Neural progenitor cell (in vitro differentiated cells): ENCODE data around the gene DNAJC13. TPM values are rescaled to one million over a fixed set of nuclear protein-coding genes. Genes with fewer than 3 reads are reported as not detected.

Experiments
- DNase-seq: peaks from one replicate; pipeline ENCODE4 v3.0.0-alpha.2; 2016; ENCODE audit warnings: low spot score
- H2AFZ ChIP-seq: fragments of 200-600 bp; sonication (generic); replicated peaks from 2 replicates; pipeline ENCODE4 v1.6.1; 2016; ENCODE audit warnings: antibody characterized with exemption
- H3F3A ChIP-seq: fragments of 200-600 bp; sonication (generic); 2 replicates; pipeline ENCODE4 v1.6.1; 2016; ENCODE audit warnings: antibody characterized with exemption, low read depth
- H3K27ac ChIP-seq: fragments of 200-600 bp; sonication (generic); 2 replicates; pipeline ENCODE4 v1.5.1; 2016; ENCODE audit warnings: mild to moderate bottlenecking
- H3K27me3 ChIP-seq: fragments of 200-600 bp; sonication (generic); 2 replicates; pipeline ENCODE4 v1.6.1; 2016; ENCODE audit warnings: mild to moderate bottlenecking, moderate library complexity
- H3K36me3 ChIP-seq: fragments of 200-600 bp; sonication (generic); 2 replicates; pipeline ENCODE4 v1.5.1; 2016
- H3K4me1 ChIP-seq: fragments of 200-600 bp; sonication (generic); 2 replicates; pipeline ENCODE4 v1.6.1; 2016; ENCODE audit warnings: mixed run types
- H3K4me2 ChIP-seq: fragments of 200-600 bp; sonication (generic); 2 replicates; pipeline ENCODE4 v1.6.1; 2016
- H3K4me3 ChIP-seq: fragments of 200-600 bp; sonication (generic); 2 replicates; pipeline ENCODE4 v1.5.1; 2016
- H3K79me2 ChIP-seq: fragments of 200-600 bp; sonication (generic); 2 replicates; pipeline ENCODE4 v1.6.1; 2016; ENCODE audit warnings: low read depth
- H3K9ac ChIP-seq: fragments of 200-600 bp; sonication (generic); 2 replicates; pipeline ENCODE4 v1.6.1; 2016
- H3K9me3 ChIP-seq: fragments of 200-600 bp; sonication (generic); 2 replicates; pipeline ENCODE4 v1.5.1; 2016; ENCODE audit warnings: low read depth
- H4K20me1 ChIP-seq: fragments of 200-600 bp; sonication (generic); 2 replicates; pipeline ENCODE4 v1.6.1; 2016; ENCODE audit warnings: low read depth
- H3K27ac Mint-ChIP-seq: 3 replicates; pipeline ENCODE4 v1.8.0; 2021; ENCODE audit warnings: mixed read lengths
- H3K27me3 Mint-ChIP-seq: 2 replicates; pipeline ENCODE4 v1.8.0; 2022; ENCODE audit warnings: low read depth, mild to moderate bottlenecking, inconsistent platforms, moderate library complexity, mixed read lengths; ENCODE audit not compliant: insufficient read depth
- H3K36me3 Mint-ChIP-seq: 3 replicates; pipeline ENCODE4 v1.8.0; 2021; ENCODE audit warnings: mixed read lengths
- H3K4me1 Mint-ChIP-seq: 3 replicates; pipeline ENCODE4 v1.8.0; 2021; ENCODE audit warnings: mixed read lengths
- H3K4me3 Mint-ChIP-seq: 3 replicates; pipeline ENCODE4 v1.8.0; 2021; ENCODE audit warnings: mild to moderate bottlenecking, moderate library complexity, mixed read lengths
- H3K9me3 Mint-ChIP-seq: 3 replicates; pipeline ENCODE4 v1.8.0; 2020; ENCODE audit warnings: mixed read lengths
- CTCF ChIP-seq: fragments of 200-600 bp; sonication (generic); IDR thresholded peaks from 2 replicates; pipeline ENCODE4 v1.5.1; 2017; ENCODE audit warnings: antibody characterized with exemption, mild to moderate bottlenecking
- EZH2 ChIP-seq: fragments of 200-600 bp; sonication (generic); IDR thresholded peaks from 2 replicates; pipeline ENCODE4 v1.6.1; 2017; ENCODE audit warnings: antibody characterized with exemption, mild to moderate bottlenecking, moderate library complexity
- EZH2phosphoT487 ChIP-seq: fragments of 200-600 bp; sonication (generic); IDR thresholded peaks from 2 replicates; pipeline ENCODE4 v1.6.1; 2017; ENCODE audit warnings: antibody characterized with exemption
- total RNA-seq: library from RNA; depleted of rRNA; stranded (reverse); fragments of >200 nt; gene quantifications from 2 replicates; pipeline ENCODE4 v1.2.3, GENCODE V29; 2015; ENCODE audit warnings: low replicate concordance

The DNAJC13 gene
- total RNA-seq, 1 donor from 2014 or later: 36.3 TPM

DNA sequence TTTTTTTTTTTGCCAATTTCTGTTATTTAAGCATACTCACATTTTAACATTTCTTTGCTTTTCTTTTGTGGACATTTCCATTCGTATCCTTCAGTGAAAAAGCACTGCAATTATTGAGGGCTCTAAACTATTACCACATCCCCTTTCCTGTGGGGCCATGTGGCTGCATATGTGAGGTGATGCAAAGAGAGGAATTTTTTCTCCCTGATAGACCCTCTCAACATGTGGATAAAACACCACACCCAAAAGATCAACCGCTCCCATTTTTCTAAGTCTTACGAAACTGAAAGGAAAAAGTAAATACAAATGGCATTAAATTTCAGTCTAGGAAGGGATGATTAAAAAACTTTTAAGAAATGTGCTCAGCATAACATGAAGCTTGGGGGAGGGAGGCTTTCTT, 68.8 kb downstream of the DNAJC13 start:
- Histone ChIP-seq H3K4me2 (no peak overlapping the region), H3K9ac (no peak overlapping the region), H3K79me2 (no peaks in the 10 kb centered on the region), H3K27me3 (no peaks in the 10 kb centered on the region), H3K9me3 (no peaks in the 10 kb centered on the region), H2AFZ (no peak overlapping the region), H3K36me3 (peaks cover 21% of the 10 kb centered on the region), H3K27ac (no peak overlapping the region), H3K4me1 (no peaks in the 10 kb centered on the region), H3F3A (no peaks in the 10 kb centered on the region), H4K20me1 (no peaks in the 10 kb centered on the region), H3K4me3 (no peak overlapping the region)
- no peak for DNase-seq
- peaks cover 5% of the 10 kb centered on the region for H3K36me3 Mint-ChIP-seq
- H3K4me1 Mint-ChIP-seq: no peaks in the 10 kb centered on the region
- TF ChIP-seq CTCF: no peak
- TF ChIP-seq EZH2: no peak
- TF ChIP-seq EZH2phosphoT487: no peak
- no peaks in the 10 kb centered on the region for H3K9me3 Mint-ChIP-seq
- H3K27ac Mint-ChIP-seq: no peak overlapping the region
- no peaks in the 10 kb centered on the region for H3K27me3 Mint-ChIP-seq
- no peak overlapping the region for H3K4me3 Mint-ChIP-seq

GRCh38 chr3:132488151-132488550, 70.8 kb downstream of the DNAJC13 start:
- Mint-ChIP-seq H3K9me3 (no peaks in the 10 kb centered on the region), H3K36me3 (no peaks in the 10 kb centered on the region), H3K27ac (no peak overlapping the region), H3K4me1 (no peaks in the 10 kb centered on the region), H3K4me3 (no peak overlapping the region), H3K27me3 (no peaks in the 10 kb centered on the region)
- no peak overlapping the region for H3K9ac ChIP-seq
- peaks cover 21% of the 10 kb centered on the region for H3K36me3 ChIP-seq
- no peaks in the 10 kb centered on the region for H4K20me1 ChIP-seq
- no peak for DNase-seq
- no peak overlapping the region for H2AFZ ChIP-seq
- no peak for TF ChIP-seq EZH2phosphoT487
- no peak for TF ChIP-seq EZH2
- TF ChIP-seq CTCF: no peak
- no peak overlapping the region for H3K27ac ChIP-seq
- no peaks in the 10 kb centered on the region for H3F3A ChIP-seq
- H3K4me1 ChIP-seq: no peaks in the 10 kb centered on the region
- H3K27me3 ChIP-seq: no peaks in the 10 kb centered on the region
- H3K79me2 ChIP-seq: no peaks in the 10 kb centered on the region
- no peaks in the 10 kb centered on the region for H3K9me3 ChIP-seq
- H3K4me3 ChIP-seq: no peak overlapping the region
- H3K4me2 ChIP-seq: no peak overlapping the region

GRCh38 chr3:132499071-132499470, 81.8 kb downstream of the DNAJC13 start:
- Mint-ChIP-seq H3K4me1 (no peaks in the 10 kb centered on the region), H3K36me3 (peaks cover 27% of the 10 kb centered on the region), H3K27me3 (no peaks in the 10 kb centered on the region), H3K9me3 (no peaks in the 10 kb centered on the region), H3K27ac (no peak overlapping the region), H3K4me3 (no peak overlapping the region)
- Histone ChIP-seq H3K4me2 (no peak overlapping the region), H3K27ac (no peak overlapping the region), H4K20me1 (no peaks in the 10 kb centered on the region), H3K27me3 (no peaks in the 10 kb centered on the region), H3K4me3 (no peak overlapping the region), H2AFZ (no peak overlapping the region), H3K9ac (no peak overlapping the region), H3K79me2 (no peaks in the 10 kb centered on the region), H3K4me1 (no peaks in the 10 kb centered on the region), H3K36me3 (peaks cover 40% of the 10 kb centered on the region), H3K9me3 (no peaks in the 10 kb centered on the region), H3F3A (no peaks in the 10 kb centered on the region)
- DNase-seq: no peak
- TF ChIP-seq EZH2phosphoT487 (no peak), CTCF (no peak), EZH2 (no peak)

DNA sequence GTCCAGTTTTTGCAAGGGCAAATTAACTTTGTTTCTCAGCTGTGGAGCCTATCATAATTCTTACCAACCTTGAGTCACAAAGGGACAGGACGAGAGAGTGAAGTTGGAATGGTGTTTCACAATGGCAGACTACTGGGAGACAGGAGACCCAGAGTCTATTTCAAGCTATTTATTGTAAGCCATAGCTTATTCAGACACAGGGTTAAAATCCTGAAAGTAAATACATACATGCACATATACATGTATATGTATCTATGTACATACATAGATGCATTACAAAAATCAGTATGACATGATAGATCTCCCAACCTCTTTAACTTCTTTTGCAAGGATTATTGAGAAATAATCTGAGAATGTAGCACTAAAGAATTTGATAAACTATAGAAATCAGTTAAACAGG, 86.3 kb downstream of the DNAJC13 start:
- no peak for DNase-seq
- Mint-ChIP-seq H3K27me3 (no peaks in the 10 kb centered on the region), H3K36me3 (peaks cover 35% of the 10 kb centered on the region), H3K4me1 (no peaks in the 10 kb centered on the region), H3K4me3 (no peak overlapping the region), H3K27ac (no peak overlapping the region), H3K9me3 (no peaks in the 10 kb centered on the region)
- Histone ChIP-seq H3K27ac (no peak overlapping the region), H2AFZ (no peak overlapping the region), H3K9me3 (no peaks in the 10 kb centered on the region), H3K27me3 (no peaks in the 10 kb centered on the region), H4K20me1 (no peaks in the 10 kb centered on the region), H3K4me3 (no peak overlapping the region), H3K9ac (no peak overlapping the region), H3K36me3 (peaks cover 22% of the 10 kb centered on the region), H3K4me1 (no peaks in the 10 kb centered on the region), H3K4me2 (no peak overlapping the region), H3K79me2 (no peaks in the 10 kb centered on the region), H3F3A (no peaks in the 10 kb centered on the region)
- TF ChIP-seq CTCF: no peak
- no peak for TF ChIP-seq EZH2
- TF ChIP-seq EZH2phosphoT487: no peak
